HEK293 (cell line): ENCODE data around the gene SCN4B.

ENCODE experiments used
- CTCF ChIA-PET: fragments of 350-600 bp; formaldehyde crosslinking; extraction: SDS; loops from one replicate; lab custom pipeline; 2021; ENCODE audit warnings: antibody characterized with exemption; lab: Yijun Ruan, JAX
- POLR2A ChIA-PET: fragments of 300-600 bp; formaldehyde crosslinking; extraction: SDS; loops from one replicate; lab custom pipeline; 2020; ENCODE audit warnings: antibody characterized with exemption, inconsistent platforms; lab: Yijun Ruan, JAX
- H3K27ac ChIP-seq: fragments of 200-500 bp; sonication (Bioruptor generic); 2 replicates; pipeline ENCODE4 v1.5.1; 2014; ENCODE audit warnings: low read depth, low read length, control low read depth, inconsistent platforms; ENCODE audit errors: extremely low read depth
- H3K36me3 ChIP-seq, 2 experiments: fragments of 200-500 bp in 1 of 2; sonication (Bioruptor generic) in 1 of 2; 1 replicate in 1 of 2; 2 replicates in 1 of 2; pipeline ENCODE4 v1.5.1; 2014 to 2017; ENCODE audit warnings: inconsistent platforms in 2 of 2, low read length in 2 of 2; ENCODE audit not compliant: control insufficient read depth in 2 of 2, insufficient read depth in 1 of 2
- H3K4me1 ChIP-seq: fragments of 200-500 bp; sonication (Bioruptor generic); 2 replicates; pipeline ENCODE4 v1.5.1; 2014; ENCODE audit warnings: mild to moderate bottlenecking, low read length, inconsistent platforms; ENCODE audit not compliant: control insufficient read depth, insufficient read depth
- H3K4me3 ChIP-seq: 2 replicates; pipeline ENCODE4 v1.5.1; 2011; ENCODE audit warnings: low read depth, mild to moderate bottlenecking, control low read depth, low read length, moderate library complexity
- H3K9me3 ChIP-seq: fragments of 200-500 bp; sonication (Bioruptor generic); 2 replicates; pipeline ENCODE4 v1.5.1; 2014; ENCODE audit warnings: low read depth, low read length, inconsistent platforms; ENCODE audit not compliant: control insufficient read depth, insufficient read depth
- KLF1 ChIP-seq: fragments of 450-650 bp; formaldehyde crosslinking; IDR thresholded peaks from 2 replicates; pipeline ENCODE4 v1.5.1; 2016; ENCODE audit warnings: missing biosample characterization, missing genetic modification characterization
- PATZ1 ChIP-seq: fragments of 450-650 bp; formaldehyde crosslinking; IDR thresholded peaks from 2 replicates; pipeline ENCODE4 v1.5.1; 2016; ENCODE audit warnings: missing biosample characterization, missing genetic modification characterization
- REST ChIP-seq: fragments of 450-650 bp; formaldehyde crosslinking; IDR thresholded peaks from 2 replicates; pipeline ENCODE4 v1.5.1; 2016; ENCODE audit warnings: missing biosample characterization, missing genetic modification characterization
- SALL2 ChIP-seq: fragments of 450-650 bp; formaldehyde crosslinking; IDR thresholded peaks from 2 replicates; pipeline ENCODE4 v1.5.0; 2017; ENCODE audit warnings: missing biosample characterization, mild to moderate bottlenecking, missing genetic modification characterization, borderline replicate concordance
- TCF7L2 ChIP-seq: IDR thresholded peaks from 2 replicates; pipeline ENCODE4 v1.6.1; 2011; ENCODE audit warnings: low read depth, mild to moderate bottlenecking, inconsistent platforms, low read length, moderate library complexity, borderline replicate concordance
- TRIM28 ChIP-seq: IDR thresholded peaks from 2 replicates; pipeline ENCODE4 v1.6.1; 2011; ENCODE audit warnings: low read length, control low read depth, borderline replicate concordance
- TSHZ1 ChIP-seq: fragments of 450-650 bp; formaldehyde crosslinking; IDR thresholded peaks from 2 replicates; pipeline ENCODE4 v1.5.1; 2016; ENCODE audit warnings: missing biosample characterization, missing genetic modification characterization, borderline replicate concordance
- ZNF140 ChIP-seq: fragments of 450-650 bp; formaldehyde crosslinking; IDR thresholded peaks from 2 replicates; pipeline ENCODE4 v1.5.1; 2016; ENCODE audit warnings: missing biosample characterization, missing genetic modification characterization
- ZNF223 ChIP-seq: fragments of 450-650 bp; formaldehyde crosslinking; IDR thresholded peaks from 2 replicates; pipeline ENCODE4 v1.5.1; 2016; ENCODE audit warnings: missing biosample characterization, missing genetic modification characterization
- ZNF280C ChIP-seq: fragments of 450-650 bp; formaldehyde crosslinking; IDR thresholded peaks from 2 replicates; pipeline ENCODE4 v1.5.1; 2016; ENCODE audit warnings: missing biosample characterization, missing genetic modification characterization
- ZNF302 ChIP-seq: fragments of 450-650 bp; formaldehyde crosslinking; IDR thresholded peaks from 2 replicates; pipeline ENCODE4 v1.5.1; 2016; ENCODE audit warnings: missing biosample characterization, missing genetic modification characterization, low read depth
- ZNF404 ChIP-seq: fragments of 450-650 bp; formaldehyde crosslinking; IDR thresholded peaks from 2 replicates; pipeline ENCODE4 v1.5.1; 2017; ENCODE audit warnings: missing biosample characterization, missing genetic modification characterization
- ZNF654 ChIP-seq: fragments of 450-650 bp; formaldehyde crosslinking; IDR thresholded peaks from 2 replicates; pipeline ENCODE4 v1.5.1; 2016; ENCODE audit warnings: low read depth, missing biosample characterization, missing genetic modification characterization
- ZNF692 ChIP-seq: fragments of 450-650 bp; formaldehyde crosslinking; IDR thresholded peaks from 2 replicates; pipeline ENCODE4 v1.5.1; 2016; ENCODE audit warnings: missing biosample characterization, missing genetic modification characterization
- ZNF76 ChIP-seq: fragments of 450-650 bp; formaldehyde crosslinking; IDR thresholded peaks from 2 replicates; pipeline ENCODE4; 2016; ENCODE audit warnings: low read depth, missing biosample characterization, missing genetic modification characterization, borderline replicate concordance
- ZSCAN4 ChIP-seq: fragments of 450-650 bp; formaldehyde crosslinking; IDR thresholded peaks from 2 replicates; pipeline ENCODE4 v1.5.1; 2017; ENCODE audit warnings: missing biosample characterization, missing genetic modification characterization

The SCN4B gene

GRCh38 chr11:118199135-118199534, 46.5 kb upstream of the SCN4B start:
- Histone ChIP-seq H3K4me3 (no peak overlapping the region), H3K36me3 (no peaks in the 10 kb centered on the region), H3K27ac (no peak overlapping the region)
- ChIA-PET CTCF (interaction anchor here (0.6 to 3.3 kb wide), 44 partner anchors 11 to 348 kb away, joined by 3 to 52 read pairs (median 6); partner anchors contain the start of genes MPZL3, SCN2B and UBE4A), POLR2A (interaction anchor here (0.6 kb wide), 1 partner anchor 373 kb away, joined by 3 read pairs; the partner anchor contains the start of gene ARCN1)
- TF ChIP-seq ZNF76 (no peak), ZNF654 (no peak), SALL2 (tag by site-specific recombination) (no peak), TSHZ1 (tag by site-specific recombination) (no peak), ZNF280C (tag by site-specific recombination) (no peak), ZNF404 (tag by site-specific recombination) (no peak), ZNF302 (no peak), TRIM28 (no peak), ZNF223 (tag by site-specific recombination) (no peak), TCF7L2 (no peak), REST (tag by site-specific recombination) (no peak), PATZ1 (tag by site-specific recombination) (no peak), KLF1 (tag by site-specific recombination) (no peak), ZSCAN4 (no peak), ZNF140 (no peak), ZNF692 (tag by site-specific recombination) (no peak)
- TF ChIP-seq, all 188 proteins: peak for 0
- Histone ChIP-seq H3K4me1 (no peaks in the 10 kb centered on the region), H3K9me3 (no peaks in the 10 kb centered on the region)
